Large intestine (tissue), 3 donors: Measurements from ENCODE around the gene CDH8. TPM values are rescaled to one million over a fixed set of nuclear protein-coding genes. Genes with fewer than 3 reads are reported as not detected.
"Not testable (repeated sequence)": the region's sequence is repeated elsewhere in the genome, so short reads cannot be mapped to it uniquely, and the experiment has no call there.

ENCODE experiments used
- DNase-seq, 2 donors: peaks; one replicate each; pipeline versions ENCODE4 v3.0.0 to v3.0.0-alpha.2; 2013
- H3K27ac ChIP-seq: one replicate; pipeline ENCODE4 v1.5.1; 2013; ENCODE audit warnings: low read length
- H3K27me3 ChIP-seq: 2 replicates; pipeline ENCODE4 v1.6.1; 2013; ENCODE audit warnings: low read length; ENCODE audit not compliant: control insufficient read depth, insufficient read depth
- H3K36me3 ChIP-seq: 2 replicates; pipeline ENCODE4 v1.6.1; 2013; ENCODE audit warnings: low read length; ENCODE audit not compliant: control insufficient read depth, insufficient read depth
- H3K4me1 ChIP-seq: one replicate; pipeline ENCODE4 v1.6.1; 2013; ENCODE audit warnings: low read length; ENCODE audit not compliant: control insufficient read depth, insufficient read depth
- H3K4me3 ChIP-seq: one replicate; pipeline ENCODE4 v1.5.1; 2013; ENCODE audit warnings: low read length
- H3K9me3 ChIP-seq: one replicate; pipeline ENCODE4 v1.6.1; 2013; ENCODE audit warnings: mild to moderate bottlenecking, low read depth, low read length, moderate library complexity; ENCODE audit not compliant: control insufficient read depth
- WGBS: methylation state at CpG from one replicate; pipeline ENCODE4 v1.1.5; 2013; ENCODE audit warnings: low lambda C conversion rate; ENCODE audit not compliant: insufficient coverage; 5-methylcytosine and 5-hydroxymethylcytosine counted together
- polyA plus RNA-seq: library from polyadenylated mRNA; unstranded; fragments of 120-200 nt; gene quantifications from one replicate; pipeline ENCODE4 v1.2.1, GENCODE V29; 2013

The CDH8 gene
- polyA plus RNA-seq, 1 donor = 2.0 TPM

- 100% methylated on average over 1 of the region's 1 CpG for WGBS
- H3K4me3 ChIP-seq = no peak overlapping the region
- H3K4me1 ChIP-seq = no peaks in the 10 kb centered on the region
- no peak overlapping the region for H3K27ac ChIP-seq
- no peaks in the 10 kb centered on the region for H3K36me3 ChIP-seq
- DNase-seq = no peak
- no peaks in the 10 kb centered on the region for H3K27me3 ChIP-seq
- H3K9me3 ChIP-seq = no peaks in the 10 kb centered on the region
Observed at GRCh38 chr16:61823326-61823725, 212.9 kb downstream of the CDH8 start.

- Histone ChIP-seq H3K9me3 (no peaks in the 10 kb centered on the region), H3K4me1 (no peaks in the 10 kb centered on the region), H3K4me3 (no peak overlapping the region), H3K36me3 (no peaks in the 10 kb centered on the region), H3K27me3 (no peaks in the 10 kb centered on the region), H3K27ac (no peak overlapping the region)
- no CpG with 5 or more reads among the region's 2 CpGs for WGBS
- no peak for DNase-seq
Observed at GRCh38 chr16:61820820-61821219, 215.4 kb downstream of the CDH8 start.

- no peak for DNase-seq
- no peaks in the 10 kb centered on the region for H3K36me3 ChIP-seq
- no peaks in the 10 kb centered on the region for H3K27me3 ChIP-seq
- no peaks in the 10 kb centered on the region for H3K4me1 ChIP-seq
- H3K4me3 ChIP-seq = no peak overlapping the region
- no peaks in the 10 kb centered on the region for H3K9me3 ChIP-seq
- no peak overlapping the region for H3K27ac ChIP-seq
Observed at GRCh38 chr16:61820398-61820797, 215.8 kb downstream of the CDH8 start.

- no peak for DNase-seq
- Histone ChIP-seq H3K4me3 (no peak overlapping the region), H3K9me3 (no peaks in the 10 kb centered on the region), H3K36me3 (no peaks in the 10 kb centered on the region), H3K27ac (no peak overlapping the region), H3K4me1 (no peaks in the 10 kb centered on the region), H3K27me3 (no peaks in the 10 kb centered on the region)
- WGBS = no CpG with 5 or more reads among the region's 1 CpG
Observed at GRCh38 chr16:61818850-61819249, 217.4 kb downstream of the CDH8 start.

- no peak overlapping the region for H3K27ac ChIP-seq
- 55% methylated on average over 2 of the region's 8 CpGs for WGBS
- no peak for DNase-seq
Observed at GRCh38 chr16:61817583-61818278, 218.5 kb downstream of the CDH8 start.

GRCh38 chr16:61814726-61815347 lies 221.4 kb downstream of the CDH8 start:
- Histone ChIP-seq H3K4me3 (no peak overlapping the region), H3K27ac (no peak overlapping the region), H3K4me1 (no peaks in the 10 kb centered on the region), H3K9me3 (no peaks in the 10 kb centered on the region), H3K27me3 (no peaks in the 10 kb centered on the region), H3K36me3 (no peaks in the 10 kb centered on the region)
- no peak for DNase-seq

More at GRCh38 chr16:61817583-61818278, 218.5 kb downstream of the CDH8 start:
- H3K4me3 ChIP-seq = no peak overlapping the region
- H3K27me3 ChIP-seq = no peaks in the 10 kb centered on the region
- H3K9me3 ChIP-seq = no peaks in the 10 kb centered on the region
- H3K36me3 ChIP-seq = no peaks in the 10 kb centered on the region
- no peaks in the 10 kb centered on the region for H3K4me1 ChIP-seq

GRCh38 chr16:61813339-61813738 lies 222.9 kb downstream of the CDH8 start:
- no peak for DNase-seq
- Histone ChIP-seq H3K4me3 (no peak overlapping the region), H3K9me3 (no peaks in the 10 kb centered on the region), H3K4me1 (no peaks in the 10 kb centered on the region), H3K36me3 (no peaks in the 10 kb centered on the region), H3K27ac (no peak overlapping the region), H3K27me3 (no peaks in the 10 kb centered on the region)
- WGBS = 53% methylated on average over 3 of the region's 8 CpGs

- Histone ChIP-seq H3K27ac (no peak overlapping the region), H3K4me3 (no peak overlapping the region), H3K9me3 (no peaks in the 10 kb centered on the region), H3K27me3 (no peaks in the 10 kb centered on the region), H3K4me1 (no peaks in the 10 kb centered on the region), H3K36me3 (no peaks in the 10 kb centered on the region)
- DNase-seq = no peak
Observed at GRCh38 chr16:61812251-61812650, 224.0 kb downstream of the CDH8 start.

- Histone ChIP-seq H3K9me3 (no peaks in the 10 kb centered on the region), H3K4me3 (no peak overlapping the region), H3K27ac (no peak overlapping the region), H3K36me3 (no peaks in the 10 kb centered on the region), H3K4me1 (no peaks in the 10 kb centered on the region), H3K27me3 (no peaks in the 10 kb centered on the region)
- 100% methylated on average over 1 of the region's 3 CpGs for WGBS
- no peak for DNase-seq
Observed at GRCh38 chr16:61807551-61807950, 228.7 kb downstream of the CDH8 start.

GRCh38 chr16:61801217-61801616 lies 235.0 kb downstream of the CDH8 start:
- not testable (repeated sequence) for H3K27me3 ChIP-seq, H3K9me3 ChIP-seq
- WGBS = no CpG with 5 or more reads among the region's 10 CpGs

GRCh38 chr16:61798741-61799140 lies 237.5 kb downstream of the CDH8 start:
- Histone ChIP-seq H3K9me3 (no peaks in the 10 kb centered on the region), H3K36me3 (no peaks in the 10 kb centered on the region), H3K27me3 (no peaks in the 10 kb centered on the region), H3K4me3 (no peak overlapping the region), H3K4me1 (no peaks in the 10 kb centered on the region), H3K27ac (no peak overlapping the region)
- no CpG with 5 or more reads among the region's 2 CpGs for WGBS
- DNase-seq = no peak

More at GRCh38 chr16:61801217-61801616, 235.0 kb downstream of the CDH8 start:
- H3K4me1 ChIP-seq, H3K27ac ChIP-seq, H3K36me3 ChIP-seq, H3K4me3 ChIP-seq, DNase-seq: not testable (repeated sequence)
